CD4-positive, alpha-beta T cell treated with Interleukin-10 for 1 hour (primary cell): ENCODE results near the gene ANGPTL7.
"Not testable (repeated sequence)": the region's sequence is repeated elsewhere in the genome, so short reads cannot be mapped to it uniquely, and the experiment has no call there.

Experiments used
- DNase-seq: peaks from one replicate; pipeline ENCODE4 v3.0.0-alpha.2; 2020

Gene ANGPTL7, protein sequence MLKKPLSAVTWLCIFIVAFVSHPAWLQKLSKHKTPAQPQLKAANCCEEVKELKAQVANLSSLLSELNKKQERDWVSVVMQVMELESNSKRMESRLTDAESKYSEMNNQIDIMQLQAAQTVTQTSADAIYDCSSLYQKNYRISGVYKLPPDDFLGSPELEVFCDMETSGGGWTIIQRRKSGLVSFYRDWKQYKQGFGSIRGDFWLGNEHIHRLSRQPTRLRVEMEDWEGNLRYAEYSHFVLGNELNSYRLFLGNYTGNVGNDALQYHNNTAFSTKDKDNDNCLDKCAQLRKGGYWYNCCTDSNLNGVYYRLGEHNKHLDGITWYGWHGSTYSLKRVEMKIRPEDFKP

DNA sequence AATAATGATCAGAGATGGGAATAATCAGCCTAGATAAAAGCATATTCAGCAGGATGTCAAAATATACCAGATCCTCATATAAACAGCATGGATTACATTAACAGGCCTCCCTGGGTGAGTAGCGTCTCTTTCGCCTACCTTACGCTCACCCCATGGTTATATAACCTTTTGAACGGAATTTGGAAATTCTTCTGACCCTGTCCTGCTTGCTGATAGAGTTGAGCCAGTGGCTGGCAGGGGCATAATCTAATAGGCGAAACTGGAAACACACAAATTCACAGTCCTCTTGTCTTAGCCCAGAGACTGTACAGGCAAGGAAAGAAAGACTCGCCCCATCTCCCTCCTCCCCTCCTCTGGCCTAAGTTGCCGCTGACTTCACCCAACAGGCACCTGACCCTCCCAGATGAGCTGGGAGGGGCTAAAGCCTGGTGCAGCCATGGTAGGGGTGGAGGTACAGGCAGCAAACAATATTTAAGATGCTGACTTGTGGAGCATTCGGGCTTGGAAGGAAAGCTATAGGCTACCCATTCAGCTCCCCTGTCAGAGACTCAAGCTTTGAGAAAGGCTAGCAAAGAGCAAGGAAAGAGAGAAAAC is at the start of gene ANGPTL7:
Gene ANGPTL7, plus strand, starts transcription at position 498 of the 594 bp plus-strand sequence. CDS start 225 bp downstream, outside the sequence.
- DNase-seq = no peak

DNA sequence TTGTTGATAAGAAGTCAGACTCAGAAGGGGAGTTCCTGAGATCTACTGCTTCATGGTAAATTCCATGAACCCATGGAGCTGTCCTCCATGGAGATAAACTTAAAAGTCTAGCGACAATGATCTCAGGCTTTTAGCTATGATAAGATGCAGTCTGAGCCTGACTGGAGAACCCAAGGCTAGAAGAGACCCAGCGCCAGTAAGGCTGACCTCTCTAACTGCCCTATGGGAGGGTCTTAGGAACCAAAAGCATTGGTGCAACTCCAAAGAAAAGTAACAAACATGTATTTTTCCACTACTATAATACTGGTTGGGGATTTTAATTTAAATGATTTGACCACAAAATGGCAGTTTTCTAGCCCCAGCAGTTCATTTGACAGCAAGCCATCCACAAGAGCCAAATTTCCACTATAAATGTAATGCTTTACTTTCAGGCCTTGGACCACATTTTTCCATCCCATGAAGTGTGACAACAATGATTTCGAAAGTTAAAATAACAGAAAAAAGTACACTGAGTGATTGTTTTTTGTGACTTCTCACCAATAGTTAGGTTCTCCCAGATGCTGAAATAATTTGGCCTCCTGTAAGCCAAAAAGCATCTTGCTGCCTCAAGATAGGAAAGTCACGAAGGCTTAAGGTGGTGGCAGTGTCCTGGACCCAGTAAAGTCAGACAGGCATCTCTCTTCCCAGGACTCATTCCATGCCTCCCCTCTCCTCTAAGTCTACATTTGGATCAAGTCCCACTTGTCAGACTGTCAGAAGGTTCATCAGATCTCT is 46.4 kb upstream of the ANGPTL7 start:
- DNase-seq = no peak

DNA sequence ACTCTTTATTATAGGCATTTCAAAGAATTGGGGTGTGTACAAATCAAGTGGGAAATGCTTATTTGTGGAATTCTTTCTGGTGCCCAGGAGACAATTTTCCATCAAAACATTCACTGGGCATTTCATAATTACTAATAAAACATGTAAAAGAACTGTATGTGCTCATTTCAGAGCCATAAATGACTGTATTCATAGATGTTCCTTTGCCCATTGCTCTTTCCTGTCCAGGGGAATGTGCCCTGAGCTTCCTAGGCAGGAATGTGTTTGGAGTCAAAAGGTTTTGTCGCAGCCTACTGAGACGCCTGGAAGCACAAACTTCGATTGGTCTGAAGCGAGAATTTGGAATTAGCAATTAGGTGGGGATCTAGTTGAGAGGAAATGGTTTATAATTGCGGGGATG is 45.8 kb upstream of the ANGPTL7 start:
- DNase-seq = no peak

DNA sequence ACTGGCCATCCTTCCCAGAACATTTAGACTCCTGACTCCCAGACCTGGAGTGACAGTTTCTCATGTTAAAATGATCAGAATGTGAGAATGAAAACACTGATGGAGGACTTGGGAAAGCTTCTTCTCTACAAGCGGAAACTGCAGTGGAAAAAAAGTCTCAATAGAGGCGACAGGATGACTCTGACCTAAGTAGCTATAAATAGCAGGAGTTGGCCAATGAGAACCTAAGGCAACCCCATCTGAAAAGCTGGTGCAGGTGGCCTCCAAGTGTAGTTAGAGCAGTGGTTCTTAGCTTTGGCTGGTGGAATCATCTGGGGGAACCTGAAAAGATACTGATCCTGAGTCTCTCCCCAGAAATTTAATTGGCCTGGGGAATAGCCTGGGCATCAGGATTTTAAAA is 45.2 kb upstream of the ANGPTL7 start:
- no peak for DNase-seq

DNA sequence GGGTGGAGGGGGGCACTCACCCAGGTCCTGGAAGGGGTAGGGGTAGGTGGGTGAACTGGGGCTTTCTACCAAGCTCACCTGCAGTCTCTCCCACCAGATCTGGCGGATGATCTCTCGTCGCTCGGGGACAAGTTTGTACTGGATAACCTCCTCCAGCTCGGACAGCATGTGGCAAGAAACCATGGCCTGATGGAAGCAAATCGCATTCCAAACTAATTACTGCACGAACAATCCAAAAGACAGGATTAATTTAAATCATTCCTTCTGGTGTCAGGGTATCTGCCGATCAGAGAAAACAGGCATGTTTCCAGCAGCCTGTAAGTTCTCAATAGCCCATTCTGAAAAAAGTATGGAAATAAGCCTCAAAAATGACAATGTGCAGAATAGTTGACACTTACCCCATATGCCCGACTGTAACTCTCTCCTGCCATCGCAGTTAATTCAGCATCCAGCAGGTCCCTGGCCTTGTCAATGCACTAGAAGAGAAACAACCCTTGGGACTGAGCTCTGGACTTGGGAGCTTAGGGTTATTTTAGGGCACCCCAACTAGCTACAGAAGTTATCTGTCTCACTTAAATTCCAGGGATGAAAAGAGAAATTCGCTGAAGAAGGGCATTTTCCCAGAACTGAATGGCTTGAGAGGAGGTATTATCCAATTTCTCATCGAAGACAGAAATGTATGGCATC is 44.4 kb upstream of the ANGPTL7 start:
- no peak for DNase-seq

DNA sequence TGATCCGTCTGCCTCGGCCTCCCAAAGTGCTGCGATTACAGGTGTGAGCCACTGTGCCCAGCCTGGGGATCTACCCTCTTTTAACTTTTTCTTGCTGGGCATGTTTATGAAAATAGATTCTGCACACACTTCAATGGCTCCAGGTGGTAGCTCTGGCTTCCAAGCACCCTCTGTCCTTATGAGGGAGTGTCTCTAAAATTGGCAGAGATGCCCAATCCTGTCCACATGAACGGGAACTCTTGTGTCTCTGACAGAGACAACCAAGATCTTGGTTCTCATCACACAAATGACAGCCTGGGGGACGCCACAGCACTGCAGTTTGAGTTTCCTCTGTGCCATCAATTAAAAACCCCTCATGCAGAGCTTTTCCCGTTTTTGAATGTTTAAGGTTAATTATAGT is 43.4 kb upstream of the ANGPTL7 start:
- DNase-seq = no peak

DNA sequence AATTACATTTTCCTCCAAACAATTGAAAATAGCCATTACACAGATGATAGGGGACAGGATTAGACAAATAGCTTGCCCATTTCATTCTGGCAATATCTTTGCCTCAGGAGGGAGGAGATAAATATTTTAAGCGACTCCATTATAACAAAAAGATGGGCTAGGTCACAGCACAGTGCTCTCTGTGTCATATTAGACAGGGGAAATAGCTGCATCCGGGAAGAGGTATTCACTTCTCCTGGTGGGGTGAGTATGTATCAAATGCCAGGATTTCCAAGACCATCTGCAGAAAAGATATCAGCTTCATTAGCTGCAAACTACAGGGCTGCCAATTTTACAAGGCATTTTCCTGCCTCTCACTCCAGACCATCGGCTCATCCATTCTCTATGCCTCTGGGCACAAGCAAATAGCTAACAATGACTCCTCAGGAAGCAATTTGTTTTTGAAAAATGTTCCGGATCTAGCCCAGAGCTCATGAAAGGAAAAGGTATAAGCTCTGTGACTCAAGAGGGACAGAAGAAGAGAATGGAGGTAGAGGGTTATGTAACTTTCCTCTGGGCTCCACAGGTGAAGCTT is 41.9 kb upstream of the ANGPTL7 start:
- DNase-seq = no peak

DNA sequence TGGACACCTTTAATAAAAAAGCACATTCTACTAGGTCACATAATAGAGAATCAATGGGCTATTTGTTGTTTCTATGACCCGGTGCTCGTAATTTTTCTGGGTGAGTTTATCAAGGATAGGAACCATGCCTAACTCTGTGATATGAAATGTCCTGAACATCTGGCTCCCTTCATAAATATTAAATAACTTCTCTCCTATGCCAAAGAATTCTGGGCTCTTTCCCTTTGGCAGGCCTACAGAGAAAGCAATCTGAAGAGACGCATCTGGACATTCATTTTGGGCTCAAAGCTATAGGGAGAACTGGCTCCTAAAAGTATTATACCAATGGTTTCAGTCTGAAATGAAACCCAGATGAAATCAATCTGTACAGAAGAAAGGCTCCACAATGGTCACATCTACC is 38.8 kb upstream of the ANGPTL7 start:
- no peak for DNase-seq

DNA sequence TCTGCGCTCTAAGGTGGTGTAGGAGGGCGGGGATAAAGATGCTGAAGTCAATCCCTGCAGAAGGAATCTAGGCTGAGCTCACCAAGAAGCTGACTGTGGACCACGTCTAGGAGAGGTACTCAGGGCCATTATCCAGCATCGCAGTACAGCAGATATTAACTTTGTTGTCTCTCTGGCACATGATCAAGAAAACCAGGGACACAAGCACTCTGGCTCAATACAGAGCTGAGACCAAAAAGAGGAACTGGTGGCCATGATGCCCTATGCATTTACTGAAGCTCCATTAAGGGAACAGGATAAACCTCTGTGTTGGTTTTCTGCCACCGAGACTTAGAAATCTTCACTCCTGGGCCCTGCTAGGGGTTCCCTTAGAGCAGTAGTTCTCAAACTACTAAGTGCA is 38.0 kb upstream of the ANGPTL7 start:
- no peak for DNase-seq

DNA sequence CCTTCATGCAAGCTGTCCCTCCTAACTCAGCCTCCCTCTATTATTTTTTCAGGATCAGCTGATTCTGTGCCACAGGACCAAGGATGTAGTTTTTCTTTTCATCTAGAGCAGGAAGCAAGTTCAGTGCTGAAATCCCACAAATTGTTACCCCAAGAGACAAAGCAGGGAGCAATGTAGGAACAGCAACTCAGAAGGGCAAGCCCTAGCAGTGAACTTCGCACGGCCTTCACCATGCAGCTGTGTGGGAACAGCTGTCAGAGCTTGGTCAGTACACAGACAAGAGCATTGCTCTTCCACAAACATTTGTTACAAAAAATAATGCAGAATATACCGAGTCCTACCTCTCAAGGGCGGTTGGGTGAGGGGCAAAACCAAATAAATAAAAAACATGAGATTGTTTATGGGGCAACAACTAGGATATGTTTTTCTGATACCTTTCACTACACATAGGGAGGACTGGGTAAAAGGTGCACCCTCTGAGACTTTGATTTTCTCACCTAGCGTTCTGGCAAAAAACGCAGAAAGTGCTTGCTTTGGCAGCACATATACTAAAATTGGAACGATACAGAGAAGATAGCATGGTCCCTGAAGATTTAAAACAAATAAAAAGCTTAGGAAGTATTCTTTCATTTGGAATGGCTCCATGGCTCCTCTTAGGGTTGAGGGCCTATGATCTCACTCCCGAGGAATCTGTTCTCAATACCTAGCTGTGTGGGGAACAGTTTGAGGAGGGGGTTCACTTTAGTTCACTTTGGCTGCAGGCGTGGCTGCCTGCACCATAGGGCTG is 37.1 kb upstream of the ANGPTL7 start:
- DNase-seq = no peak

DNA sequence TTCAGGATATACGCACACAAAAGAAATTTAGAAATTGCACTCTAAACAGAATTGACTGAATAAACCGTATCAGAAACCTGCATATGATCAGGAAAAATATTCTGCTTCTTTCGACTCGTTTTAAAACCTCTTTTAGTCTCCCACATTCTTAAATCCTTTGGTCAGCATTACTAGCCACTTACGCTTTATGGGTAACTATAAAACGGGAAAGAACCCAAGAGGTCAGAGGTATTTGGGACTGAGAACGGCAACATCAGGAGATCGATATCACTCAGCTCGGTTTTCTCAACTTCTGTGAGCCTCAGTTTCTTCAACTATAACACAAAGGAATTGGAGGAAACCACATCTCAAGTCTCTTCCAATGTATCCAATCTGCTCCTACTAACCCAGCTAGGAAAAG is 36.4 kb upstream of the ANGPTL7 start:
- DNase-seq = no peak

DNA sequence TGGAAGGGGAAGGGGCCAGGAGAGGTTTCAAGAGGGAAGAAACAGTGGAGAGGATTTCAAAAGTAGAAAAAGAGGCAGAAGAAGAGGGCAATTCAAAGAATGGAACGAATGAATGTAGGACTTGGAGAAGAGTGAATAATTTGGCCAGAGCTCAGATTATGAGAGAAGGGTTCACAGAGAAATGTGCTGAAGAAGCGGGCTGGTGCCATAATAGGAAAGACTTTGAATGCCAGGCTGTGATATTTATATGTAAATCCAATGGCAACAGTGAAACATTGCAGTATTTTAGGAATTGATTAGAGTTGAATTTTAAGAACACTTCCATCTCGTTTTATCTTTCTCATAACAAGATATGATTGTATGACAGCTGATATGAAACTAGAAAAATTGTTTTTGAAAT is 36.0 kb upstream of the ANGPTL7 start:
- no peak for DNase-seq

DNA sequence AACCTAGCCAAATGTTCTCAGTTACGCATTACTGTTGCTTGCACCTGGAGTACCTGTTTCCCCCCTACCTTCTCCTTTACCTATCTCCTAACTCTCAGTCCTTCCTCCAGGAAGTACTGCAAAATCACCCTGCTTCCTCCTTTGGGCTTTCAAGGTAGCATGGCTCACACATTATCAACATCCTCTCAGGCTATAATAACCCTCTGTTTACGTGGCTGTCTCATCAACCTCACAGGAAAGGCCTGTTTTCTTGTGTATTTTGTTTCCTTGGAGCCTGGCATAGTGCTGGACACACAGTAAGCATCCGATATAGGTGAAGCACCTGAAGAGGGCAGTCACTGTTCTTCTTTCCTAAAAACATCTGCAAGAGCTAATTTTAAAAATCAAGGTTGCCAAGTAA is 32.7 kb upstream of the ANGPTL7 start:
- DNase-seq = no peak

DNA sequence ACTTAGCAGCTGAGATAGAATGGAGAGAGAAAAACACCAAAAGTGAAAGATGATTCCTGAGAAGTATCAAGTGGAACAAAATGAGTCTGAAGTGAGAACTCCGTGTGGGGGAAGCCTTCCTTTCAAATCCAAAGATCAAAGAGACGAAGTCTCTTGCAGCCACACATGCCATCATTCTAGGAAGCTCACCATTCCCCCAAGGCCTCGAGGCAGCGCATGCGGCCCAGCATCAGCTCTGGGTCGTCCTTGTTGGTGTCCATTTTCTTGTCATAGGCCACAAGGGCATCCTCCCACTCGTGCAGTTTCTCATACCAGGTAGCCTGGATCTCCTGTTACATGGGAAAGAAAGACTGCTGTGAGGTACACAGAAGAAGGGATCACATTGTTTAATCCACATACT is 32.2 kb upstream of the ANGPTL7 start:
- no peak for DNase-seq

DNA sequence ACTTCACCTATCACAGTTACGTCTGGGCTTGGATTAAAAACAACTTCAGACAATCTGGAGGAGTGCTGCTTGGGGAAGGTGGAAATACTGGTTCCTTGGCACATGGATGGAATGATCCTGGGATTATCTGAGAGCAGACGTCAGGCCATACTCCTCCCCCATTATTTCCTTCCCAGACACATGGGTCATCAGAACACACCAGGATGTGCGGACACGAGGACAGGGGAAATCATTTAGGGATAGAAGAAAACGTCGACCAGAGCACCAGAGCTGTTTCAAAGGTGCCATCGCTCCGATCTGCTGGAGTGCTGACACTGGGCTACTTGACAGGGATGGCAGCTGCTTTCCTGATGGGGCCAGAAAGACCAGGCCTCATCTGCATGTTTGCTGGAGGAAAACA is 31.8 kb upstream of the ANGPTL7 start:
- DNase-seq = no peak

DNA sequence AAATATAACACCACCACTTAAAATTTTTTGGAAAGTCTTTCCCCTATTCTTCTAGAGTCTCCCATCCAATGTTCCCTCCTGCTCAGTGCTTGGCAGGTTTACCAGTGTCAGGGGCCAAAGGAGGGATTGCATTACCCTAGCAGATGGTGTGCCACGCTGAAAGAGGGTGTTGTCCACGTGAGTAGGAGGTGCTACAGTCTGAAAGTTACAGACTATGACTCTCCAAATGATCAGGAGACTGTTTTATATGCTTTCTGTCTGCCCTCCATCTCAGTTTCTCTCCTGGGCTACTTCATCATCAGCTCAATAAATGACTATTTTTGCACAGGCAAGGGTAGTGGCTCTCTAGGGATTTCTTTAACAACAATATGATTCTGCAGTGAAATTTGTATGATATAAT is 31.3 kb upstream of the ANGPTL7 start:
- no peak for DNase-seq

DNA sequence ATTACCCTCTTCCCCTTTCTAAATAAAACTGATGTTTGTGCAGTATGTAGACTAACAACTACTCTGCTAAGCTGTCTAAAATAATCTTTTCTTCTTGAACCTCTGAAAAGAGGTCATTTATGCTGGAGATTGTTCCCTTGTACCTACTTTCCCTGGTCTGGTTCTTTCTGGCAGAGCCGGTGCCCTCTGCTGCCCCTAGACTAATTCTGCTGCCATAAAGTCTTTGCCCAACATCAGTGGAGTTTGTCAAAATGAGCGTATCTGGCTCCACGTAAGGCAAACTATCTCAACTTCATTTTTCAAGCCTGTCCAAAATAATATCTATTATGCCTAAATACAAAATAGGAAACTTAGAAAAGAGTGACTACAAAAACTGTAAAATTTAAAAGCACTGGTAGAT is 30.9 kb upstream of the ANGPTL7 start:
- no peak for DNase-seq

DNA sequence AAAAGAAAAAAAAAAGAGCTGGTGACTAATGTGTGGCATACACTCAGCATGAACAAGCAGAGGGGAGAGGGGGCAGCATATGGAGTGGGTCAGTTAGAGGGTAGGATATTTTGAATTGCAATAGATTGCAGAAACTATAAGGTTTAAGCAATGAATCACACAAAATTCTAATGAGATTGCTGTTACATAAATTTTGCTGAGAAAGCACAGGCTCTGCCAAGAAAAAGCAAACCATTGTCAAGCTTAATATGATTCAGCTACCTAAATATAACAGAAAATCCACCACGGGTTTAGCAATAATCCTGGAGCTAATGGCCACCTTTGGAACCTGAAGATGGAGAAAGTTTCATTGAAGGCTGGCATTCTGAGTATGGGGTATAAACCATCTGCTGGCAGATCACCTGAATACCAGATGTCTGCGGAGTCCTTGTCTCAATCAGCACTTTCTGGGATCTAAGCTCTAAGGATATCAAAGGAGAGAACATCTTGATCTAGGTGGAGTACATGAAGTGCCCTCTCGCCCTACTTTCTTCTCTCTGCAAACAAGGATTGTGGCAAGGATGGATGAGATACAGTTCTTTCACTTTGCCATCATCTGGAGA is 30.3 kb upstream of the ANGPTL7 start:
- no peak for DNase-seq

DNA sequence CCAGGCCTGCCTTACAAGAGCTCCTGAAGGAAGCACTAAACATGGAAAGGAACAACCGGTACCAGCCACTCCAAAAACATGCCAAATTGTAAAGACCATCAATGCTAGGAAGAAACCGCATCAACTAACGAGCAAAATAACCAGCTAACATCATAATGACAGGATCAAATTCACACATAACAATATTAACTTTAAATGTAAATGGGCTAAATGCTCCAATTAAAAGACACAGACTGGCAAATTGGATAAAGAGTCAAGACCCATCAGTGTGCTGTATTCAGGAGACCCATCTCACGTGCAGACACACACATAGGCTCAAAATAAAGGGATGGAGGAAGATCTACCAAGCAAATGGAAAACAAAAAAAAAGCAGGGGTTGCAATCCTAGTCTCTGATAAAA is 26.4 kb upstream of the ANGPTL7 start:
- not testable (repeated sequence) for DNase-seq

DNA sequence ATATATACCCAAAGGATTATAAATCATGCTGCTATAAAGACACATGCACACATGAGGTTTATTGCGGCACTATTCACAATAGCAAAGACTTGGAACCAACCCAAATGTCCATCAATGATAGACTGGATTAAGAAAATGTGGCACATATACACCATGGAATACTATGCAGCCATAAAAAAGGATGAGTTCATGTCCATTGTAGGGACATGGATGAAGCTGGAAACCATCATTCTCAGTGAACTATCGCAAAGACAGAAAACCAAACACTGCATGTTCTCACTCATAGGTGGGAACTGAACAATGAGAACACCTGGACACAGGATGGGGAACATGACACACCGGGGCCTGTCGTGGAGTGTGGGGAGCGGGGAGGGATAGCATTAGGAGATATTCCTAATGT is 22.4 kb upstream of the ANGPTL7 start:
- not testable (repeated sequence) for DNase-seq

DNA sequence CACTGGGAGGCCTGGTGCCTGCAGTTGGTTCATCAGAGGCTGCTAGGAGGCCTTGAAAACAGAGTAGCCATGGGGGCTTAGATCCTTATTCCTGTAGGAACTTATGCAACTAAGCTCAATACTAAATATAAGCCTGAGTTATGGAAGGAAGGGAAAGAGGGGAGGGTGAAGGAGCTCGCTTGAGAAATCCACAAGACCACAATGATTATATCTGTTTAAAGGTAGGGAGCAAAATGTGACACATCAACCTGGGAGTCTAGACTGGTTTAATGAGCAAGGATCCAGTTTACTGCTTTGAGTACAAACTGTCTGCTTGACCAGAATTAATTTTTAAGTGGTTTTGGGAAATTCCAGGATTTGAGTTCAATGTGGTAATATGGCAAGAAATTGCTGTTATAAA is 20.4 kb upstream of the ANGPTL7 start:
- DNase-seq = no peak

DNA sequence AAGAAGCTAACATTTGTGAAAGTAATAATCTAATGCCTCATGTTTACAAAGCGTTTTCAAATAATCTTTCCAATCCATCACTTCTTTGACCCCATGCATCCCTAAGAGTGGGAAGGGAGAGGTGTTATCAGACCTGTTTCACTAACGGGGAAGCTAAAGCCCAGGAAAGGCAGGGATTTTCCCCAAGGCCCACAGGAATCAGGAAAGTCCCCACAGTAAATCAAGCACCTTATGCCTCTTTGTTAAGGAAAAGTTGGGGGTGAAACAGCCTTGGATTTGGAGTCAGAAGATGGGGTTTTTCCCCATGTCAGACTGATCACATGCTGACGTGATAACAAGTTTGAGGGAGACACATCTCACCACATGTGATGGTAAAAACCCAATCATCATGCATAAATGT is 20.0 kb upstream of the ANGPTL7 start:
- DNase-seq = no peak
